AG04449 (cell line): ENCODE results near the gene ATE1.

Experiments used
- CTCF ChIA-PET: fragments of 350-600 bp; formaldehyde crosslinking; extraction: SDS; loops from one replicate; lab custom pipeline; 2021; ENCODE audit warnings: antibody characterized with exemption; lab: Yijun Ruan, JAX
- POLR2A ChIA-PET: fragments of 400-600, 350-600 bp; formaldehyde crosslinking; extraction: SDS; loops from one replicate; lab custom pipeline; 2020; ENCODE audit warnings: antibody characterized with exemption, inconsistent platforms; lab: Yijun Ruan, JAX
- DNase-seq: peaks from one replicate; pipeline ENCODE4 v3.0.0-alpha.2; 2010; ENCODE audit warnings: low read depth, low spot score
- H3K4me3 ChIP-seq: 2 replicates; pipeline ENCODE4 v1.5.1; 2011; ENCODE audit warnings: low read depth, mild to moderate bottlenecking, control low read depth, low read length
- TF ChIP-seq, protein P1 (sequence below): IDR thresholded peaks from one replicate; pipeline ENCODE4 v1.5.1; 2011; ENCODE audit warnings: mild to moderate bottlenecking, moderate library complexity, low read length, control low read depth, inconsistent platforms; ENCODE audit not compliant: insufficient read depth; ENCODE audit errors: missing control alignments

ATE1 gene

DNA sequence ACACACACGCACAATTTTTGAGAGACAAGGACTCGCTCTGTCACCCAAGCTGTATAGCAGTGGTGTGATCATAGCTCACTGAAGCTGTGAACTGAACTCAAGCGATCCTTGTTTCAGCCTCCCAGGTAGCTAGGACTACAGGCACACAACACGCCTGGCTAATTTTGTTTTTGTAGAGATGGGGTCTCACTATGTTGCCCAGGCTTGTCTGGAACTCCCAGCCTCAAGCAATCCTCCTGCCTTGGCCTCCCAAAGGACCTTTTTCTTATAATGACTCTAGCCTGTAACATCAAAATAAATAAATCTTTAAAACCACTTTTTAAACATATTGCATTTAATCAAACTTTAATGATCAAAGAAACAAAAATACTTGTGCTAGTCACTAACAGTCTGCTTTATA lies 188.7 kb downstream of the ATE1 start:
- POLR2A ChIA-PET = no interaction called here
- CTCF ChIA-PET = interaction anchor here (0.9 to 4.5 kb wide), 4 partner anchors 9 to 797 kb away, joined by 3 to 25 read pairs (median 14); no protein-coding TSS in a partner anchor
- no peak overlapping the region for H3K4me3 ChIP-seq
- DNase-seq = no peak
- TF ChIP-seq, protein P1, sequence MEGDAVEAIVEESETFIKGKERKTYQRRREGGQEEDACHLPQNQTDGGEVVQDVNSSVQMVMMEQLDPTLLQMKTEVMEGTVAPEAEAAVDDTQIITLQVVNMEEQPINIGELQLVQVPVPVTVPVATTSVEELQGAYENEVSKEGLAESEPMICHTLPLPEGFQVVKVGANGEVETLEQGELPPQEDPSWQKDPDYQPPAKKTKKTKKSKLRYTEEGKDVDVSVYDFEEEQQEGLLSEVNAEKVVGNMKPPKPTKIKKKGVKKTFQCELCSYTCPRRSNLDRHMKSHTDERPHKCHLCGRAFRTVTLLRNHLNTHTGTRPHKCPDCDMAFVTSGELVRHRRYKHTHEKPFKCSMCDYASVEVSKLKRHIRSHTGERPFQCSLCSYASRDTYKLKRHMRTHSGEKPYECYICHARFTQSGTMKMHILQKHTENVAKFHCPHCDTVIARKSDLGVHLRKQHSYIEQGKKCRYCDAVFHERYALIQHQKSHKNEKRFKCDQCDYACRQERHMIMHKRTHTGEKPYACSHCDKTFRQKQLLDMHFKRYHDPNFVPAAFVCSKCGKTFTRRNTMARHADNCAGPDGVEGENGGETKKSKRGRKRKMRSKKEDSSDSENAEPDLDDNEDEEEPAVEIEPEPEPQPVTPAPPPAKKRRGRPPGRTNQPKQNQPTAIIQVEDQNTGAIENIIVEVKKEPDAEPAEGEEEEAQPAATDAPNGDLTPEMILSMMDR = no peak

DNA sequence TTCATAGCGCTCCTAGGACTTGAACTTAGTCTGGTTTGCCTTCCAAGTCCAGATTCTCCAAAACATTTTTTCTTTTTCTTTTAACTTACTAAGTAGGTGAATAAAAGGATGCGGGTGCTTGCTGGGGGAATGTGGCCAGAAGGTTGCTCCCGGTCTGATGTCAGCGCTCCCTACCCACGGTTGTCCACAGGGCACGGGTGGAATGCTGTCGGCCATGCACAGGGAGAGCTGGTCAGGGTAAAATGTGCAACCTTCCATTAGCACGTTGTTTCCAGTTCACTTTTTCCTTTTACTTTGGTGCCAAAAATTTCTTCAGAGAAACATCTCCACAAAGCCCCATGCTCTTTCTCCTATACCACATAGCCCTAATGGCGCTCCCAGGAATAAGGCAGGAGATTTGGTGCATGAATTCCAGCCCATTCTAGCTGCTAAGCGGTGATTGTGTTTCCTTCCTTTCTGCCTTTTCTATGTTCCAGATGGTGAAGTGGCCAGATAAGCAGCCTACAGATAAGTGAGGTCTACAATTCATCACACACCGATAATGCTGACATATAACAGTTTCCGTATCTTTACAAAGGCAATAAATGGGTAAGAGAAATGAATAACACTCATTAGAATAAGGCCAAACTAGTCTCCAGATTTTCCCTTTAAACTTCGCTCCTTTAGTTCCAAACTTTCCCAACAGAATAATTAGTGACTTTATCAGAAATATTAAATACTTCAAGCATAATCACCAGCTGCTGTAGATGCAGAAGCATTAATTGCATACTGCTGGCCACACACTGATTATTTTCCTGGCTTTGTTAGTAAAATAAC lies 191.3 kb downstream of the ATE1 start:
- ChIA-PET POLR2A (no interaction called here), CTCF (interaction anchor here (0.8 to 4.5 kb wide), 11 partner anchors 8 to 795 kb away, joined by 3 to 25 read pairs (median 5); no protein-coding TSS in a partner anchor)
- no peak for DNase-seq
- TF ChIP-seq, protein P1 = no peak
- H3K4me3 ChIP-seq = no peak overlapping the region

DNA sequence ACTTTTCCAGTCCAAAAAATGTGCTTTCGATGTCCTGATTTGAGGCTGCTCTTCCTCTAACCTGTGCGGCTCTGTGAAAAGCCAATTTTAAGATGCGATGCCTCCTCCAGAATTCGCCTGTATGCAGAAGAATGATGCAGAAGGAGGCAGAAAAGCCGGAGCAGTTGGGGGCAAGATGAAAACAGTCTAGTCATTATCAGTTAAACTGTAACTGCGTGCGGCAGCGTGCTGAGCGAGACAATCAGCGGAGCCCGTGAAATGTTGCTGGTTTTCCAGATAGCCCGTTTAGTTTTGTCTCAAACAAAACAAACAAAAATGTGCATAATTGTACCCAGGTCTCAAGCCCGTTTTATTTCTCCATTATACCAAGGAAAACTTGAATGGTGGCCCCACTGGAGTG lies 192.6 kb downstream of the ATE1 start:
- CTCF ChIA-PET = interaction anchor here (1.0 to 4.3 kb wide), 14 partner anchors 9 to 796 kb away, joined by 3 to 41 read pairs (median 5); no protein-coding TSS in a partner anchor
- H3K4me3 ChIP-seq = no peak overlapping the region
- TF ChIP-seq, protein P1 = no peak
- POLR2A ChIA-PET = no interaction called here
- no peak for DNase-seq

DNA sequence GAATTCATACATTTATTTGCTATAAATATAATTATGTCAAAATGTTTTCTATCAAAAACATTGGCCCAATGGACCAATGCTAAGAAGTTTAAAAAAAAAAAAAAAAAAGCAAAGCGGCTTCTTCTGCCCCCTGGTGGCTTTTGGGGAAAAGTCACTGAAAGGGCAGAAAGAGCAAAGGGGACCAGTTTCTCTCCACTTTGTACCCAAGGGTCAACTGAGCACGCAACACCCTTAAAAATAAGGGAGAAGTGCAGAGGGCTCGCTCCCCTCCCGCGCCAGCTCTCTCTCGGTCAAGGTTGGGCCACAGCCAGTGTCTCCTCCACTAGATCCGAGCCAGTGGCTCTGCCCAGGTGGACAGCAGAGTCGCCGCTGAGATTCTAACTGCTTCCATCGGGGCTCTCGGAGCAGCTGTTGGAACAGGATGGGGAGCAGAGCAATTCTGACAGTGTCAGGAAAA lies 193.2 kb downstream of the ATE1 start:
- TF ChIP-seq, protein P1 = peak; percentile 47
- H3K4me3 ChIP-seq = no peak overlapping the region
- ChIA-PET POLR2A (no interaction called here), CTCF (interaction anchor here (0.6 to 4.3 kb wide), 17 partner anchors 8 to 795 kb away, joined by 3 to 41 read pairs (median 5); no protein-coding TSS in a partner anchor)
- DNase-seq = no peak

DNA sequence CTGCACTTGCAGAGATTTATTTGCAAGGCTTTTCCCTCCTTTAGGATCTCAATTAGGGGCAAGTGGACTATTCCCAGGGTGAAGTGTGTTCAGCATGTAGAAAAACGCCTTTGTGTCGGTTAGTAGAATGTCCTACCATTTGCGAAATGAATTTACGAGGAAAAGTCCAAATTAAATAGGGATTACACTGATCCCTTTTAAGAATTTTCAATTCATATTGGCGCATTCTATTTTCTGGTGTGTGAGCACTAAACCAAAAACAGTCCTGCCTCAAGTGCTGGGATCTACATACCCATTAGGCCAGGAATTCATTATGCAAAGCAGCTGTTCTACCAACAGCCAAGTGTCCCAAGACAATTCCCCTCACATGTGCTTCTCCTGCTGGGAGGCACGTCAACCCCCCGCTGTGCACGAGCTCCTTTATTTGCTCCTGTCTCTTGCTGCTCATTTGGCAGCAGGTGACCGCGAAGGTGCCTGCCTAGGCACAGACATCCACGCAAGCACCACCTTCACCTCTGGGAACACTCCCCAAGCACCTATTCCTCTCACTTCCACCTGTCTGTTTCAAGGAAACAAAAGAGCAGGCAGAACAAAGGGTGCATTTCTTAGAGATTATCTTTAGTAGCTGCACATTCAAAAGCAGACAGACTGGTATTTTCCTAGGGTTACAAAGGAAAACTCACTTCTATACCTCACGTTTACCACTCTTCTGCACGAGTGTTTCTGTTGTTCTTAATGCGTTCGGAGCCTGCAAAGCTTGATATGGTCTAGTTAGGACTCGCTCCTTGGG lies 195.0 kb downstream of the ATE1 start:
- H3K4me3 ChIP-seq = no peak overlapping the region
- ChIA-PET CTCF (interaction anchor here (1.0 to 4.3 kb wide), 10 partner anchors 9 to 783 kb away, joined by 3 to 41 read pairs (median 6); no protein-coding TSS in a partner anchor), POLR2A (no interaction called here)
- DNase-seq = no peak
- TF ChIP-seq, protein P1 = no peak
